Activated naive CD8-positive, alpha-beta T cell treated with anti-CD3 and anti-CD28 coated beads, Interleukin-2, amount 50 U/mL, for 16 hours (primary cell): ENCODE results near the gene DHRS12.

Source experiments
- DNase-seq: peaks from one replicate; pipeline ENCODE4 v3.0.0-alpha.2; 2020; ENCODE audit warnings: low read depth, low spot score

DHRS12 gene

GRCh38 chr13:51811046-51811445 lies 7.1 kb upstream of the DHRS12 start:
- no peak for DNase-seq

GRCh38 chr13:51808811-51809210 lies 4.8 kb upstream of the DHRS12 start:
- no peak for DNase-seq

DNA sequence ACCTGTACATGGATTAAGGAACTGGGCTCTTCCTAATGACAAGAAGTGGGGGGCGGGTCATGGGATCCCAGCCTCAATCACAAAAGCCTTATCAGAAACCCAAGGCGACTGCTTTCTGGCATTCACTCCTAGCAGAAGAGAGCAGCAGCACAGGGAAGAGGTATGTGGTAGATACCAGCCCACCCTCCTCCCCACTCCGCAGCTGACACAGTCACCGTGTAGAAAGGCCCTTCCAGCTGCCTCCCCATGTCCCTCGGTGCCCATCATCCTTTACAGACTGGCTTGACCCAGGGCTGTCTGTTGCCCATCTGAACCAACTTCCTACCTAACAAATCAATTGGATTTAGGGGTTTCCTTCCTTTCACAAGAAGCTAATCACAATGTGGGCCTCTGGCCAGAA lies 3.1 kb upstream of the DHRS12 start:
- DNase-seq, result no peak

- DNase-seq, result no peak
Observed at GRCh38 chr13:51806566-51806965, 2.6 kb upstream of the DHRS12 start.

DNA sequence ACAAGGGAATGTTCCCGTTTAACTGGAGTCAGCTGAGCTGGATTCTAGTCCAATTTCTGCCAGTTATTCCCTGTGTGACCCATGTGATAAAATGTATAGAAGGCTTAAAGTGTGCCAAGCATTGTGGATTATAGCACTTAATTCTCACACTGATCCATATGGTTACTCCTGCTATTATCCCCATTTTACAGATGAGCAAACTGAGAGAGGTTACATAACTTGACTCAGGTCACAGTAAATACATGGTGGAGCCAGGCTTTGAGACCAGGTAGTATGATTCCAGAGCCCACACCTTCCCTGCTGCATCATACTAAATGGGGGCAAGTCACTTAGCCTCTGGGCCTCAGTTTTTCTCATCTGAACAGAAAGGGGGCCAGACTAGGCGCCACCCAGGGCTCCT lies 2.0 kb upstream of the DHRS12 start:
- DNase-seq, result no peak

DNA sequence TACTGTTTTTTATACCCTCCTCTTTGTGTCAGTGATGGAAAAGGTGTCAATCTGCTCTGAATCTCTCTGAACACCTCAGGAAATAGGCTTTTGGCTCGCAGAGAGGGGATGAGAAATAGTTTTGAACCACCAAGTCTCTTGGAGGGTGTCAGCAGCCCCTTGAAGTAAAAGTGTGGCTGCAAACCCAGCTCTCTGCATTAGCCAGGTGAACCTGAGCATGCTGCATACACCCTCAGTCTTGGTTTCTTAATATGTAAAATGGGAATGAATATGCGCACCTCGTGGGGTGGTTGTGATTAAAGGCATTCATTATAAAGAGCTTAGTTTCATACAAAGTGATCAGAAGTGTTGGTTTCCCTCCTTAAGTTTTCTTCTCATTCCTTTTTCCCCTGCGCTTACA lies 1.4 kb upstream of the DHRS12 start:
- no peak for DNase-seq

GRCh38 chr13:51804295-51805172 lies 571 bp upstream of the DHRS12 start:
- DNase-seq, result no peak

GRCh38 chr13:51802631-51803418 lies 1.1 kb downstream of the DHRS12 start:
- DNase-seq, result no peak

DNA sequence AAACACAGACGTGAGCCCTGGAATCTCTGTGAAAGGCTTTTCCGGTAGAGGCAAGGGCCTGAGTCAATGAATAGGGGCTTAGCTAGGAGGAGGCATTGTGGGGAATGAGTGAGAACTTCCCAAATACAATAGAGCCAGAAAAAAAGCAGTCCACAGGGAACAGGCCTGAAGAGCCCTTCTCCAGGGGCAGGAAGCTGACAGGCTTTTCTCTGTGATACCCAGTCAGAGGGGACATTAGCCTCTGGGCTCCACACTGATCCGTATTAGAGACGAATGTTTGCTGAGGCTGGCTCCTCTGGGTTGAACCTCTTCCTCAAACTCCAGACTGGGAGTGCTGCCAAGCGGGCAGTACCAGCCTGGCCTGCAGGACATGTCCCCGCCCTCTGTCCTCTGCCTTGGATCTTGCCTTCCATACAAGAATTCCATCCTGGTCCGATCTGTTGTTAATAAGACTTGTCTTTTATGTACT lies 2.3 kb downstream of the DHRS12 start:
- DNase-seq, result no peak

DNA sequence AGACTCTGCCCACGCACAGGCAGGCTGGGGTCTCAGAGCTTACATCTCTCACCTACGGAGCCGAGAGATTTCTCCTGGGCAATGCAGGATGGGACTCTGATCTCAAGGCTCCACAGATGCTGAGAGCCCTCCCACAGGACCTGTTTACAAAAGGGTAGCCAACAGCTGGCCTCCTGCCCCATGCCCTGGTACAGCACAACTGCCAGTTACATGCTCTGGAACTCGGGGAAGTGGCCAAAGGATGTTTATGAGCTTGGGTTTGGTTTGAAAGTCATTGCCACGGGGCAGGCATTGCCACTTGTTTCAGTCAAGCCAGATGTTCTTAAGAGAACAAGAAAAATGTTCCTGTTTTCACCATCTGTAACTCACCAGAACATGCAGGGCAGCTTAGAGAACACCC lies 3.5 kb downstream of the DHRS12 start:
- DNase-seq, result no peak

DNA sequence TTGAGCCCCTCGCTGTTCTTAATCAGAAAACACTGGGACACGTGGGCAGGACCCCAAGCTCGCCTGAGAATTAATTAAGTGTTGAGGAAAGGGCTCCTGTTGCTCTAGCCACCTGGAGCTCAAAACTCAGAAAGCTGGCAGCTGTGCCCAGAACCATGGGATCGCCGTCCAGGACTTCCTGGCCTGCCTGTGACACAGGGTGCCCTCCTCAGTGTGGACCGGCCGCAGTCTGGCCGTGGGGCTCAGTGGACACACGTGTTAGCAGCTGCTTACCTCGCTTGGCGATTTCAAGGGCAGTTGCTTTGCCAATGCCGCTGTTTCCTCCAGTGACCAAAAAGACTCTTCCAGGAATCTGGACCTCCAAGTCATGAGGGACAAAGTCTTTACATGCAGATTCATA lies 4.7 kb downstream of the DHRS12 start:
- DNase-seq, result no peak

GRCh38 chr13:51797664-51798488 lies 6.1 kb downstream of the DHRS12 start:
- DNase-seq, result no peak

GRCh38 chr13:51796546-51796945 lies 7.4 kb downstream of the DHRS12 start:
- DNase-seq, result no peak

GRCh38 chr13:51795419-51795818 lies 8.5 kb downstream of the DHRS12 start:
- no peak for DNase-seq

DNA sequence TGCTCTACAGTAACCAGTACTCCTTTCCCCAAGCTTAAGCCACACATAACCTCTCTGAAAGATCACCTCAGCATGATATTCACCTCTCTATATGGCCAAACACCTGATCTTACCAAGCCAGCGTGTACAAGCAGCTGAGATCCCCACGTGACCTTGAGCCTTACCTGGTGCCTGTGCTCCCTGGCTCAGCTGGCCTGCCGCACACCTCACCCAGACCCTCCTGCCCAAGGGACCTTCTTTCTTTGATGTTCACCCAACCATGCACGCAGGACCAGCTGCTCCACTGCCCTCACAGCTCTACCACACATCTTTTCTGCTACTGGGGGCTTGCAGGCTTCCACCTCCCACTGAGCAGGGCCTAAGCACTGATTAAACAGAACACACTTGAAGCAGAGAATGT lies 9.0 kb downstream of the DHRS12 start:
- DNase-seq, result no peak

GRCh38 chr13:51793570-51794271 lies 10.2 kb downstream of the DHRS12 start:
- DNase-seq, result peak; percentile 27

GRCh38 chr13:51786425-51787265 lies 17.3 kb downstream of the DHRS12 start:
- no peak for DNase-seq

DNA sequence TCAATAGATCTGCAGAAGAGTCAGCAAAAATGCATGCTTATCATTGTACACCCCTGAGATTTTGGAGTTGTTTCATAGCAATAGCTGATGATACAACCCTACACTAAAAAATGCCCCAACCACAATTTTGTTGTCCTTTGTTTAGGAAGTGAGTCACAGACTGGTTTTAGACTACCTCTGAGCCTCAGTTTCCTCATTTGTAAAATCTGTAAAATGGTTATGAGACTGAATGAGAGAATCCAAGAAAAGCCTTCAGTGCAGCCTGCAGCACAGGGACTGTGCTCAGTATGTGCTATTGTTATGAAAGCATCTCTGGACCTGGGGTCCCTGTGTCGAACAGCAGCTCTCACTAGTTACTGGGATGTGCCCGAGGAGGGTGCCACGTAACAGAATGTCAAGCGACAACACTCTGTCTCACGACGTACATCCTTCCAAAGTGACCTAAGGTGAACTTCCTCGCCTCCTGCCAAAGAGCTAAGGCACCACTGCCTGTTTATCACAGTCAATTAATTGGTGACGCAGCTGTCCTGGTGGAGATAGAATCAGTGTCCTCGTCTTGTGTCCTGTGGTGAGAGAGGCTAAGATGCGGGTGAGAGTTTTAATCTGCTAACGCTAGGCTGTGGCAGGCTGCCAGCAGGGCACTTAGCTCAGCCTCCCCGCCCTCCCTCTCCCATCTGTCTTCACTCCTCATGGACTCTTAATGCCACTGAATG lies 18.1 kb downstream of the DHRS12 start:
- no peak for DNase-seq

DNA sequence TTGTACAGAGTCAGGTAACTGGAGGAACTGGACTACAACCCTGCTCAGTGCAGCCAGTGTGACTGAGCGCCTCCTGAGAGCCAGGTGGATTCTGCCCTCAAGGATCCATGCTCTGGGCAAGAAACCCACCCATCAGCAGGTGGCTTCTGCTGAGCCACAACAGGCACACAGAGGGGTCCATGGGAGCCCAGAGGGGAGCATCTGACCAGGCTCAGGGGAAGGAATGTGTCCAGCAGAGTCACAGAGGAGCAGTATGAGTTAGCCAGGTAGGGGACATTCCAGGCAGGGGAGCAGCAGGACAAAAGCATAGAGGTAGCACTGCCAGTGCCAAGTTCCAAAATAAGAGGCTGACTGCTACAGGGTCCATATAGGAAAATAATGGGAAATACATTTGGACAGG lies 19.9 kb downstream of the DHRS12 start:
- no peak for DNase-seq
